Medulla oblongata (tissue), 1 donor: ENCODE results near the gene INVS.
"Not testable (repeated sequence)": the region's sequence is repeated elsewhere in the genome, so short reads cannot be mapped to it uniquely, and the experiment has no call there.

Source experiments
- DNase-seq: peaks from one replicate; pipeline ENCODE4 v3.0.0-alpha.2; 2015; ENCODE audit errors: extremely low spot score

INVS gene

GRCh38 chr9:100125910-100126309, 26.9 kb downstream of the INVS start:
- DNase-seq, result no peak

GRCh38 chr9:100126423-100126822, 27.4 kb downstream of the INVS start:
- DNase-seq, result no peak

- no peak for DNase-seq
Measured at GRCh38 chr9:100129772-100130171, 30.7 kb downstream of the INVS start.

- no peak for DNase-seq
Measured at GRCh38 chr9:100131216-100131615, 32.2 kb downstream of the INVS start.

GRCh38 chr9:100131875-100132430, 32.9 kb downstream of the INVS start:
- DNase-seq, result no peak

GRCh38 chr9:100134731-100135130, 35.7 kb downstream of the INVS start:
- no peak for DNase-seq

- not testable (repeated sequence) for DNase-seq
Measured at GRCh38 chr9:100136799-100137198, 37.8 kb downstream of the INVS start.

- not testable (repeated sequence) for DNase-seq
Measured at GRCh38 chr9:100140303-100140702, 41.3 kb downstream of the INVS start.

GRCh38 chr9:100141862-100142261, 42.8 kb downstream of the INVS start:
- DNase-seq, result not testable (repeated sequence)

- not testable (repeated sequence) for DNase-seq
Measured at GRCh38 chr9:100145167-100145934, 46.3 kb downstream of the INVS start.

GRCh38 chr9:100145976-100146375, 46.9 kb downstream of the INVS start:
- DNase-seq, result not testable (repeated sequence)

GRCh38 chr9:100150214-100150613, 51.2 kb downstream of the INVS start:
- no peak for DNase-seq

GRCh38 chr9:100160021-100160420, 61.0 kb downstream of the INVS start:
- no peak for DNase-seq

GRCh38 chr9:100167176-100167575, 68.1 kb downstream of the INVS start:
- no peak for DNase-seq

- DNase-seq, result no peak
Measured at GRCh38 chr9:100167915-100168654, 69.0 kb downstream of the INVS start.

- DNase-seq, result no peak
Measured at GRCh38 chr9:100170085-100170484, 71.0 kb downstream of the INVS start.

- no peak for DNase-seq
Measured at GRCh38 chr9:100170556-100170955, 71.5 kb downstream of the INVS start.

GRCh38 chr9:100186356-100186755, 87.3 kb downstream of the INVS start:
- DNase-seq, result no peak

- no peak for DNase-seq
Measured at GRCh38 chr9:100190339-100190738, 91.3 kb downstream of the INVS start.

GRCh38 chr9:100191264-100191663, 92.2 kb downstream of the INVS start:
- DNase-seq, result no peak

- DNase-seq, result no peak
Measured at GRCh38 chr9:100193078-100193477, 94.0 kb downstream of the INVS start.

- no peak for DNase-seq
Measured at GRCh38 chr9:100196215-100196614, 97.2 kb downstream of the INVS start.

GRCh38 chr9:100196828-100197227, 97.8 kb downstream of the INVS start:
- DNase-seq, result no peak
